Prostate gland (tissue), 2 donors: ENCODE measurements around the gene RBM20. TPM values are rescaled to one million over a fixed set of nuclear protein-coding genes. Genes with fewer than 3 reads are reported as not detected.

Source experiments
- DNase-seq: peaks from one replicate; pipeline ENCODE4 v3.0.0-alpha.2; 2019; ENCODE audit warnings: low spot score
- H3K27ac ChIP-seq, 2 donors: fragments of 200-600 bp; sonication (generic); 2 replicates each; pipeline ENCODE4 v1.5.1; 2017 to 2019
- H3K27me3 ChIP-seq: fragments of 200-600 bp; sonication (generic); replicated peaks from 2 replicates; pipeline ENCODE4 v1.5.1; 2019; ENCODE audit not compliant: insufficient read depth
- H3K36me3 ChIP-seq, 2 donors: fragments of 200-600 bp; sonication (generic); 1 replicate in 1 of 2; 2 replicates in 1 of 2; pipeline versions ENCODE4 v1.5.1 to v1.8.1; 2017 to 2019
- H3K4me1 ChIP-seq: fragments of 200-600 bp; sonication (generic); replicated peaks from 2 replicates; pipeline ENCODE4 v1.5.1; 2019
- H3K4me3 ChIP-seq, 2 donors: fragments of 200-600 bp; sonication (generic); 2 replicates each; pipeline ENCODE4 v1.5.1; 2017 to 2019
- H3K9me3 ChIP-seq: fragments of 200-600 bp; sonication (generic); 2 replicates; pipeline ENCODE4 v1.5.1; 2017
- CTCF ChIP-seq, 4 experiments: fragments of 200-600 bp in 2 of 4; fragments of 450-650 bp in 2 of 4; sonication (generic) in 2 of 4; IDR thresholded peaks; 1 replicate in 3 of 4; 2 replicates in 1 of 4; pipeline ENCODE4 v1.5.1; 2016 to 2019; ENCODE audit warnings: antibody characterized with exemption in 4 of 4, mild to moderate bottlenecking in 2 of 4, moderate library complexity in 2 of 4
- POLR2A ChIP-seq: fragments of 450-650 bp; IDR thresholded peaks from one replicate; pipeline ENCODE4 v1.6.1; 2016; ENCODE audit warnings: antibody characterized with exemption, mild to moderate bottlenecking
- POLR2AphosphoS5 ChIP-seq: sonication (generic); formaldehyde crosslinking; IDR thresholded peaks from one replicate; pipeline ENCODE4 v1.6.1; 2017; ENCODE audit warnings: antibody characterized with exemption
- WGBS: methylation state at CpG from one replicate; pipeline ENCODE4 v1.1.5; 2018; 5-methylcytosine and 5-hydroxymethylcytosine counted together
- intact Hi-C: fragments of 100-400 bp; cut with DNase I; formaldehyde crosslinking; loops from one replicate; pipeline ENCODE4 v1.14.2; 2022
- total RNA-seq, 2 donors: library from RNA; depleted of rRNA; stranded (reverse); fragments of >200 nt; gene quantifications; one replicate each; pipeline ENCODE4 v1.1.0, GENCODE V29; 2016

Gene RBM20
- total RNA-seq, 2 donors from 2014 or later = 0.41 to 2.8 TPM

- H3K9me3 ChIP-seq = no peaks in the 10 kb centered on the region
- H3K4me1 ChIP-seq = no peaks in the 10 kb centered on the region
- H3K36me3 ChIP-seq = no peaks in the 10 kb centered on the region
- 74% methylated on average over 4 of the region's 4 CpGs for WGBS
- no peak for DNase-seq
- no peak overlapping the region for H3K4me3 ChIP-seq
- H3K27ac ChIP-seq = no peak overlapping the region
- H3K27me3 ChIP-seq = no peaks in the 10 kb centered on the region
- intact Hi-C loops = no loop called here
- no peak for TF ChIP-seq POLR2AphosphoS5
- TF ChIP-seq POLR2A = no peak
- TF ChIP-seq CTCF (IDR thresholded peaks at IDR 0.05) = no peak
These were observed 73.8 kb downstream of the RBM20 start for GRCh38 chr10:110717781-110718589.

- intact Hi-C loops = no loop called here
- Histone ChIP-seq H3K27me3 (no peaks in the 10 kb centered on the region), H3K4me1 (no peaks in the 10 kb centered on the region), H3K36me3 (no peaks in the 10 kb centered on the region), H3K27ac (no peak overlapping the region), H3K4me3 (no peak overlapping the region), H3K9me3 (no peaks in the 10 kb centered on the region)
- WGBS = 71% methylated on average over 9 of the region's 9 CpGs
- DNase-seq = no peak
- no peak for TF ChIP-seq POLR2A
- TF ChIP-seq CTCF (IDR thresholded peaks at IDR 0.05) = no peak
- no peak for TF ChIP-seq POLR2AphosphoS5
These were observed 77.4 kb downstream of the RBM20 start for GRCh38 chr10:110721406-110722038.

- Histone ChIP-seq H3K9me3 (no peaks in the 10 kb centered on the region), H3K36me3 (no peaks in the 10 kb centered on the region), H3K4me3 (no peak overlapping the region), H3K27ac (no peak overlapping the region), H3K27me3 (no peaks in the 10 kb centered on the region), H3K4me1 (no peaks in the 10 kb centered on the region)
- intact Hi-C loops = no loop called here
- no peak for TF ChIP-seq POLR2AphosphoS5
- TF ChIP-seq CTCF (IDR thresholded peaks at IDR 0.05) = no peak
- no peak for TF ChIP-seq POLR2A
- 81% methylated on average over 4 of the region's 4 CpGs for WGBS
- DNase-seq = no peak
These were observed 79.2 kb downstream of the RBM20 start for GRCh38 chr10:110723224-110723891.

GRCh38 chr10:110724116-110724921 is 80.2 kb downstream of the RBM20 start:
- Histone ChIP-seq H3K4me3 (no peak overlapping the region), H3K36me3 (no peaks in the 10 kb centered on the region), H3K27ac (no peak overlapping the region), H3K4me1 (no peaks in the 10 kb centered on the region), H3K27me3 (no peaks in the 10 kb centered on the region), H3K9me3 (no peaks in the 10 kb centered on the region)
- WGBS = 60% methylated on average over 7 of the region's 7 CpGs
- DNase-seq = no peak
- no peak for TF ChIP-seq CTCF (IDR thresholded peaks at IDR 0.05)
- TF ChIP-seq POLR2AphosphoS5 = no peak
- TF ChIP-seq POLR2A = no peak
- intact Hi-C loops = no loop called here
